ENCODE data around the gene CYTH2. TPM values are rescaled to one million over a fixed set of nuclear protein-coding genes. Genes with fewer than 3 reads are reported as not detected.

The CYTH2 gene
- total RNA-seq, 1 experiment from 2014 or later, result 72.6 TPM

- TF ChIP-seq ZBTB43 (CRISPR knock-in tag; IDR thresholded peaks at IDR 0.05) (no peak), ZMAT4 (CRISPR knock-in tag; IDR thresholded peaks at IDR 0.05) (no peak), MYBL2 (CRISPR knock-in tag; IDR thresholded peaks at IDR 0.05) (no peak), RELA (CRISPR knock-in tag; IDR thresholded peaks at IDR 0.05; ENCODE audit: borderline replicate concordance) (no peak), AR (CRISPR knock-in tag; IDR thresholded peaks at IDR 0.05) (no peak), JAZF1 (CRISPR knock-in tag; IDR thresholded peaks at IDR 0.05) (no peak), NFATC4 (CRISPR knock-in tag; IDR thresholded peaks at IDR 0.05) (no peak), ATF3 (CRISPR knock-in tag; conservative IDR thresholded peaks at IDR 0.05) (no peak)
These were observed 13.8 kb upstream of the CYTH2 start, which contains the start of gene KCNJ14 (continued) for GRCh38 chr19:48455171-48455907.

GRCh38 chr19:48455908-48456562 lies 13.1 kb upstream of the CYTH2 start:
- Mint-ChIP-seq H3K27me3 (ENCODE audit: low read depth) (no peaks in the 10 kb centered on the region), H3K27ac (no peak overlapping the region), H3K4me1 (no peaks in the 10 kb centered on the region), H3K9me3 (no peaks in the 10 kb centered on the region), H3K4me3 (no peak overlapping the region), H3K36me3 (peaks cover 37% of the 10 kb centered on the region)
- TF ChIP-seq ATF3 (CRISPR knock-in tag; conservative IDR thresholded peaks at IDR 0.05), result no peak
- no peak for TF ChIP-seq NR2C2 (CRISPR knock-in tag; IDR thresholded peaks at IDR 0.05)
- no peak for TF ChIP-seq ZBTB21 (CRISPR knock-in tag; IDR thresholded peaks at IDR 0.05; ENCODE audit: borderline replicate concordance)
- no peak for TF ChIP-seq MAX (CRISPR knock-in tag; IDR thresholded peaks at IDR 0.05)
- TF ChIP-seq ZNF532 (CRISPR knock-in tag; IDR thresholded peaks at IDR 0.05; ENCODE audit: borderline replicate concordance), result no peak
- no peak for TF ChIP-seq ERG (CRISPR knock-in tag; IDR thresholded peaks at IDR 0.05)
- no peak for TF ChIP-seq JAZF1 (CRISPR knock-in tag; IDR thresholded peaks at IDR 0.05)
- no peak for TF ChIP-seq MYBL2 (CRISPR knock-in tag; IDR thresholded peaks at IDR 0.05)
- no peak for TF ChIP-seq RELA (CRISPR knock-in tag; IDR thresholded peaks at IDR 0.05; ENCODE audit: borderline replicate concordance)
- DNase-seq (ENCODE audit: low spot score), result no peak
- ATAC-seq, result no peak
- ChIA-PET CTCF (interaction anchor here (1.0 kb wide), 1 partner anchor 65 kb away, joined by 3 read pairs; the partner anchor contains the start of gene KDELR1), POLR2A (no interaction called here)

Measured in WTC11 (cell line).